PC-9 (cell line): ENCODE measurements around the gene UBN1. TPM values are rescaled to one million over a fixed set of nuclear protein-coding genes. Genes with fewer than 3 reads are reported as not detected.

Source experiments
- BruUV-seq: library from RNA; stranded (reverse); fragments of 400-500 nt; replicated peaks from 2 replicates; lab custom pipeline; 2021; lab: Mats Ljungman, UMichigan
- CTCF ChIA-PET: fragments of 300-600 bp; sonication (Branson Sonifier 250); formaldehyde crosslinking; loops from one replicate; lab custom pipeline; 2022; ENCODE audit warnings: antibody characterized with exemption; lab: Charles Lee
- POLR2A ChIA-PET: fragments of 300-600 bp; sonication (Branson Sonifier 250); formaldehyde crosslinking; loops from one replicate; lab custom pipeline; 2022; ENCODE audit warnings: antibody characterized with exemption; ENCODE audit not compliant: unreplicated experiment; lab: Charles Lee
- DNase-seq, 2 experiments: peaks; one replicate each; pipeline versions ENCODE4 v3.0.0 to v3.0.0-alpha.2; 2015 to 2022; ENCODE audit warnings: mixed read lengths in 1 of 2
- H2AFZ ChIP-seq: fragments of 200-600 bp; sonication (generic); 2 replicates; pipeline ENCODE4 v1.8.1; 2017; ENCODE audit warnings: antibody characterized with exemption
- H3F3A ChIP-seq: fragments of 200-600 bp; sonication (generic); 2 replicates; pipeline ENCODE4 v1.8.1; 2017; ENCODE audit warnings: antibody characterized with exemption, mild to moderate bottlenecking, low read depth; ENCODE audit not compliant: insufficient read depth
- H3K27ac ChIP-seq: fragments of 200-600 bp; sonication (generic); 2 replicates; pipeline ENCODE4 v1.6.1; 2016; ENCODE audit warnings: mixed run types
- H3K27me3 ChIP-seq: fragments of 200-600 bp; sonication (generic); 2 replicates; pipeline ENCODE4 v1.6.1; 2016; ENCODE audit warnings: low read depth, mixed run types; ENCODE audit not compliant: insufficient read depth
- H3K36me3 ChIP-seq: fragments of 200-600 bp; sonication (generic); 2 replicates; pipeline ENCODE4 v1.6.1; 2016; ENCODE audit warnings: low read depth, mixed run types
- H3K4me1 ChIP-seq: fragments of 200-600 bp; sonication (generic); replicated peaks from 2 replicates; pipeline ENCODE4 v1.6.1; 2016; ENCODE audit warnings: mixed run types; ENCODE audit not compliant: insufficient read depth
- H3K4me2 ChIP-seq: fragments of 200-600 bp; sonication (generic); 2 replicates; pipeline ENCODE4 v1.6.1; 2017; ENCODE audit warnings: mixed run types
- H3K4me3 ChIP-seq: fragments of 200-600 bp; sonication (generic); 2 replicates; pipeline ENCODE4 v1.6.1; 2016; ENCODE audit warnings: mixed run types
- H3K79me2 ChIP-seq: fragments of 200-600 bp; sonication (generic); 2 replicates; pipeline ENCODE4 v1.6.1; 2017; ENCODE audit warnings: low read depth, mixed run types
- H3K9me2 ChIP-seq: fragments of 200-600 bp; sonication (generic); 2 replicates; pipeline ENCODE4 v1.8.1; 2017; ENCODE audit warnings: mild to moderate bottlenecking; ENCODE audit not compliant: insufficient read depth
- H3K9me3 ChIP-seq: fragments of 200-600 bp; sonication (generic); 2 replicates; pipeline ENCODE4 v1.8.1; 2016; ENCODE audit warnings: low read depth; ENCODE audit not compliant: insufficient read depth
- H4K20me1 ChIP-seq: fragments of 200-600 bp; sonication (generic); 2 replicates; pipeline ENCODE4 v1.8.1; 2017; ENCODE audit not compliant: insufficient read depth
- EZH2 ChIP-seq: fragments of 200-600 bp; sonication (generic); IDR thresholded peaks from 2 replicates; pipeline ENCODE4 v1.8.0; 2017; ENCODE audit warnings: antibody characterized with exemption, low read depth
- intact Hi-C: fragments of 100-400 bp; cut with micrococcal nuclease; formaldehyde crosslinking; loops from one replicate; pipeline ENCODE4 v1.10.0; 2022; ENCODE audit not compliant: unreplicated experiment
- total RNA-seq: library from RNA; stranded (reverse); gene quantifications from 2 replicates; pipeline ENCODE4 v1.2.3, GENCODE V29; 2021
- TF ChIP-seq, protein P1 (sequence below): fragments of 200-600 bp; sonication (generic); conservative IDR thresholded peaks from 2 replicates; pipeline ENCODE4 v1.6.1; 2017; ENCODE audit warnings: mixed run types, antibody characterized with exemption, mild to moderate bottlenecking, moderate library complexity

UBN1 gene
- total RNA-seq, 1 experiment from 2014 or later = 44.1 TPM

DNA sequence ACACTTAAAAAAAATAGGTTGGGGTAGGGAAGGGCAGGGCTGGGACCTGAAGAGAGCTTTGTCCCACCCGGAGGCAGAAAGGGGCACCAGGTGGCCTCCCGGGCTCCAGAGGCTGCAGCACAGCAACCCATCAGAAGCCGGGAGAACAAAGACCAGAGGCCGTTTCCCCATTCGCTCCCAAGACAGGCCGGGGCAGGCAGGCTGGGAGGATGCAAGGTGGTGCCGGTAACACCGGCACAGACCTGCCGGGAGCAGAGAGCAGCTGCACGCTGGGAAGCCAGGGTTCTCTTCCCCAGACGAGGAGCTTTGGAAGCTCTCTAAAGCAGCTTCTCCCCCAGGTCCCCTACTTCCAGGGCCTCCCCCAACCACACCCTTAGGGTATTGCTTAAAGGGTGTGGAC lies 84.1 kb downstream of the UBN1 start:
- ChIA-PET CTCF (interaction anchor here (0.5 kb wide), 1 partner anchor 383 kb away, joined by 3 read pairs; no protein-coding TSS in a partner anchor), POLR2A (interaction anchor here (0.6 to 0.8 kb wide), 2 partner anchors 14 to 111 kb away, joined by 6 read pairs; no protein-coding TSS in a partner anchor)
- Histone ChIP-seq H3K4me2 (no peak overlapping the region), H3K27ac (no peak overlapping the region), H3F3A (peaks cover 19% of the 10 kb centered on the region; the same call in 1 of the 2 replicates), H3K27me3 (no peaks in the 10 kb centered on the region), H3K36me3 (peaks cover 36% of the 10 kb centered on the region), H3K9me2 (no peaks in the 10 kb centered on the region), H2AFZ (no peak overlapping the region), H3K79me2 (peaks cover 83% of the 10 kb centered on the region), H3K9me3 (peaks cover 17% of the 10 kb centered on the region), H3K4me3 (no peak overlapping the region), H4K20me1 (peaks cover 30% of the 10 kb centered on the region), H3K4me1 (peaks cover 20% of the 10 kb centered on the region)
- TF ChIP-seq EZH2 = no peak
- TF ChIP-seq, protein P1, sequence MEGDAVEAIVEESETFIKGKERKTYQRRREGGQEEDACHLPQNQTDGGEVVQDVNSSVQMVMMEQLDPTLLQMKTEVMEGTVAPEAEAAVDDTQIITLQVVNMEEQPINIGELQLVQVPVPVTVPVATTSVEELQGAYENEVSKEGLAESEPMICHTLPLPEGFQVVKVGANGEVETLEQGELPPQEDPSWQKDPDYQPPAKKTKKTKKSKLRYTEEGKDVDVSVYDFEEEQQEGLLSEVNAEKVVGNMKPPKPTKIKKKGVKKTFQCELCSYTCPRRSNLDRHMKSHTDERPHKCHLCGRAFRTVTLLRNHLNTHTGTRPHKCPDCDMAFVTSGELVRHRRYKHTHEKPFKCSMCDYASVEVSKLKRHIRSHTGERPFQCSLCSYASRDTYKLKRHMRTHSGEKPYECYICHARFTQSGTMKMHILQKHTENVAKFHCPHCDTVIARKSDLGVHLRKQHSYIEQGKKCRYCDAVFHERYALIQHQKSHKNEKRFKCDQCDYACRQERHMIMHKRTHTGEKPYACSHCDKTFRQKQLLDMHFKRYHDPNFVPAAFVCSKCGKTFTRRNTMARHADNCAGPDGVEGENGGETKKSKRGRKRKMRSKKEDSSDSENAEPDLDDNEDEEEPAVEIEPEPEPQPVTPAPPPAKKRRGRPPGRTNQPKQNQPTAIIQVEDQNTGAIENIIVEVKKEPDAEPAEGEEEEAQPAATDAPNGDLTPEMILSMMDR = no peak
- intact Hi-C loops = no loop called here
- no TSS peak for BruUV-seq
- no peak for DNase-seq

Other genes with a start within 250 kb of the UBN1 start
- gene UBALD1, start 232.6 kb upstream of the UBN1 start, total RNA-seq = 58.4 and 68.7 TPM in 2 replicates
- 67.9 and 70.4 TPM in 2 replicates for gene MGRN1, start 222.7 kb upstream of the UBN1 start, total RNA-seq
- gene NUDT16L1, start 153.9 kb upstream of the UBN1 start, total RNA-seq = 25.7 and 37.5 TPM in 2 replicates
- 32.8 and 35.0 TPM in 2 replicates for gene ANKS3, start 113.2 kb upstream of the UBN1 start, total RNA-seq
- 1.8 and 2.4 TPM in 2 replicates for gene DNAAF8, start 112.9 kb upstream of the UBN1 start, total RNA-seq
- gene ZNF500, start 80.3 kb upstream of the UBN1 start, total RNA-seq = 28.8 and 29.2 TPM in 2 replicates
- not detected in 2 replicates for gene SEPTIN12, start 59.1 kb upstream of the UBN1 start, total RNA-seq
- 134 and 182 TPM in 2 replicates for gene SMIM22, start 52.1 kb upstream of the UBN1 start, total RNA-seq
- gene ROGDI, start 44.8 kb upstream of the UBN1 start, total RNA-seq = 40.8 and 45.2 TPM in 2 replicates
- gene GLYR1, start 193 bp upstream of the UBN1 start, total RNA-seq = 97.5 and 135 TPM in 2 replicates
- 184 and 187 TPM in 2 replicates for gene PPL, start 89.7 kb downstream of the UBN1 start, total RNA-seq
- 1.1 and 1.8 TPM in 2 replicates for gene SEC14L5, start 110.8 kb downstream of the UBN1 start, total RNA-seq
- 20.6 and 31.2 TPM in 2 replicates for gene NAGPA, start 186.5 kb downstream of the UBN1 start, total RNA-seq
- gene C16orf89, start 218.5 kb downstream of the UBN1 start, total RNA-seq = not detected in 2 replicates
- 37.3 and 38.1 TPM in 2 replicates for gene ALG1, start 224.4 kb downstream of the UBN1 start, total RNA-seq